Measurements from ENCODE around the gene L2HGDH.

GRCh38 chr14:50218501-50218900 lies 93.5 kb downstream of the L2HGDH start:
- TF ChIP-seq CTCF (IDR thresholded peaks at IDR 0.05; ENCODE audit: insufficient read depth, low read depth, low read length) (no peak), EZH2 (IDR thresholded peaks at IDR 0.05; ENCODE audit: insufficient read depth, low read length) (no peak)
